Measurements from ENCODE around the gene CDK5R2. TPM values are rescaled to one million over a fixed set of nuclear protein-coding genes. Genes with fewer than 3 reads are reported as not detected.

CDK5R2 gene
- total RNA-seq, 1 experiment from 2014 or later, result 0.11 TPM

- intact Hi-C loops (cut with micrococcal nuclease), result no loop called here
- ChIA-PET CTCF (no interaction called here), POLR2A (ENCODE audit: unreplicated experiment) (no interaction called here)
- no peak for ATAC-seq
- Histone ChIP-seq H4K20me1 (ENCODE audit: low read length) (no peaks in the 10 kb centered on the region), H3K9ac (ENCODE audit: low read length) (no peak overlapping the region), H3K27me3 (ENCODE audit: low read length) (peaks cover 55% of the 10 kb centered on the region), H3K9me3 (ENCODE audit: low read length) (no peaks in the 10 kb centered on the region), H3K4me3 (ENCODE audit: low read length) (no peak overlapping the region), H3K9me2 (replicated peaks; ENCODE audit: low read length) (no peaks in the 10 kb centered on the region), H3F3A (ENCODE audit: low read length, unreplicated experiment) (no peaks in the 10 kb centered on the region), H3K27ac (ENCODE audit: low read length) (no peak overlapping the region), H3K36me3 (ENCODE audit: low read depth, low read length) (no peaks in the 10 kb centered on the region), H3K4me1 (ENCODE audit: insufficient read depth, low read length) (no peaks in the 10 kb centered on the region), H2AFZ (ENCODE audit: low read length) (no peak overlapping the region), H3K4me2 (ENCODE audit: low read length) (no peak overlapping the region), H3K79me2 (ENCODE audit: low read length) (no peaks in the 10 kb centered on the region)
- no peak for DNase-seq
- no TSS peak for BruUV-seq (replicated peaks)
- TF ChIP-seq EZH2phosphoT487 (IDR thresholded peaks at IDR 0.05; ENCODE audit: borderline replicate concordance, low read length) (no peak), CTCF (conservative IDR thresholded peaks at IDR 0.05; ENCODE audit: low read depth, low read length) (no peak), EZH2 (IDR thresholded peaks at IDR 0.05; ENCODE audit: low read length, unreplicated experiment) (no peak)
These were observed 26.8 kb downstream of the CDK5R2 start for GRCh38 chr2:218986148-218986761.

- TF ChIP-seq CTCF (conservative IDR thresholded peaks at IDR 0.05; ENCODE audit: low read depth, low read length) (no peak), EZH2phosphoT487 (IDR thresholded peaks at IDR 0.05; ENCODE audit: borderline replicate concordance, low read length) (no peak), EZH2 (IDR thresholded peaks at IDR 0.05; ENCODE audit: low read length, unreplicated experiment) (no peak)
- Histone ChIP-seq H2AFZ (ENCODE audit: low read length) (no peak overlapping the region), H3K9me3 (ENCODE audit: low read length) (no peaks in the 10 kb centered on the region), H3F3A (ENCODE audit: low read length, unreplicated experiment) (no peaks in the 10 kb centered on the region), H3K9ac (ENCODE audit: low read length) (no peak overlapping the region), H3K4me1 (ENCODE audit: insufficient read depth, low read length) (peaks cover 7% of the 10 kb centered on the region; the same call in 1 of the 2 replicates), H3K9me2 (replicated peaks; ENCODE audit: low read length) (no peaks in the 10 kb centered on the region), H3K27me3 (ENCODE audit: low read length) (peaks cover 48% of the 10 kb centered on the region), H3K36me3 (ENCODE audit: low read depth, low read length) (no peaks in the 10 kb centered on the region), H4K20me1 (ENCODE audit: low read length) (no peaks in the 10 kb centered on the region), H3K4me3 (ENCODE audit: low read length) (no peak overlapping the region), H3K4me2 (ENCODE audit: low read length) (no peak overlapping the region), H3K27ac (ENCODE audit: low read length) (no peak overlapping the region), H3K79me2 (ENCODE audit: low read length) (no peaks in the 10 kb centered on the region)
- ATAC-seq (no peak), DNase-seq (no peak)
- POLR2A ChIA-PET (ENCODE audit: unreplicated experiment), result no interaction called here
- no TSS peak for BruUV-seq (replicated peaks)
- CTCF ChIA-PET, result no interaction called here
- intact Hi-C loops (cut with micrococcal nuclease), result no loop called here
These were observed 28.7 kb downstream of the CDK5R2 start for GRCh38 chr2:218988164-218988563.

- no peak overlapping the region for H3K9ac ChIP-seq (ENCODE audit: low read length)
- H3K4me2 ChIP-seq (ENCODE audit: low read length), result no peak overlapping the region
- H3K36me3 ChIP-seq (ENCODE audit: low read depth, low read length), result no peaks in the 10 kb centered on the region
- H3K79me2 ChIP-seq (ENCODE audit: low read length), result no peaks in the 10 kb centered on the region
- H2AFZ ChIP-seq (ENCODE audit: low read length), result no peak overlapping the region
- H3K4me1 ChIP-seq (ENCODE audit: insufficient read depth, low read length), result peaks cover 12% of the 10 kb centered on the region
- no peak for DNase-seq
- no peak overlapping the region for H3K27ac ChIP-seq (ENCODE audit: low read length)
- BruUV-seq (replicated peaks), result no TSS peak
- TF ChIP-seq EZH2phosphoT487 (IDR thresholded peaks at IDR 0.05; ENCODE audit: borderline replicate concordance, low read length), result no peak
- TF ChIP-seq CTCF (conservative IDR thresholded peaks at IDR 0.05; ENCODE audit: low read depth, low read length), result no peak
- TF ChIP-seq EZH2 (IDR thresholded peaks at IDR 0.05; ENCODE audit: low read length, unreplicated experiment), result no peak
- H3K27me3 ChIP-seq (ENCODE audit: low read length), result peaks cover 43% of the 10 kb centered on the region
- H3K9me2 ChIP-seq (replicated peaks; ENCODE audit: low read length), result no peaks in the 10 kb centered on the region
- intact Hi-C loops (cut with micrococcal nuclease), result no loop called here
- no peaks in the 10 kb centered on the region for H3K9me3 ChIP-seq (ENCODE audit: low read length)
- ChIA-PET POLR2A (ENCODE audit: unreplicated experiment) (no interaction called here), CTCF (no interaction called here)
- ATAC-seq, result no peak
- no peaks in the 10 kb centered on the region for H3F3A ChIP-seq (ENCODE audit: low read length, unreplicated experiment)
- no peak overlapping the region for H3K4me3 ChIP-seq (ENCODE audit: low read length)
- no peaks in the 10 kb centered on the region for H4K20me1 ChIP-seq (ENCODE audit: low read length)
These were observed 29.2 kb downstream of the CDK5R2 start for GRCh38 chr2:218988650-218989049.
